Stimulated activated CD8-positive, alpha-beta memory T cell treated with anti-CD3 and anti-CD28 coated beads, Interleukin-15, amount 100 ng/mL, for 4 hours (primary cell): ENCODE data around the gene PDS5B.
"Not testable (repeated sequence)": the region's sequence is repeated elsewhere in the genome, so short reads cannot be mapped to it uniquely, and the experiment has no call there.

Experiments used
- DNase-seq, 2 donors: peaks; one replicate each; pipeline ENCODE4 v3.0.0-alpha.2; 2020; ENCODE audit warnings: low read depth in 2 of 2

The PDS5B gene, protein sequence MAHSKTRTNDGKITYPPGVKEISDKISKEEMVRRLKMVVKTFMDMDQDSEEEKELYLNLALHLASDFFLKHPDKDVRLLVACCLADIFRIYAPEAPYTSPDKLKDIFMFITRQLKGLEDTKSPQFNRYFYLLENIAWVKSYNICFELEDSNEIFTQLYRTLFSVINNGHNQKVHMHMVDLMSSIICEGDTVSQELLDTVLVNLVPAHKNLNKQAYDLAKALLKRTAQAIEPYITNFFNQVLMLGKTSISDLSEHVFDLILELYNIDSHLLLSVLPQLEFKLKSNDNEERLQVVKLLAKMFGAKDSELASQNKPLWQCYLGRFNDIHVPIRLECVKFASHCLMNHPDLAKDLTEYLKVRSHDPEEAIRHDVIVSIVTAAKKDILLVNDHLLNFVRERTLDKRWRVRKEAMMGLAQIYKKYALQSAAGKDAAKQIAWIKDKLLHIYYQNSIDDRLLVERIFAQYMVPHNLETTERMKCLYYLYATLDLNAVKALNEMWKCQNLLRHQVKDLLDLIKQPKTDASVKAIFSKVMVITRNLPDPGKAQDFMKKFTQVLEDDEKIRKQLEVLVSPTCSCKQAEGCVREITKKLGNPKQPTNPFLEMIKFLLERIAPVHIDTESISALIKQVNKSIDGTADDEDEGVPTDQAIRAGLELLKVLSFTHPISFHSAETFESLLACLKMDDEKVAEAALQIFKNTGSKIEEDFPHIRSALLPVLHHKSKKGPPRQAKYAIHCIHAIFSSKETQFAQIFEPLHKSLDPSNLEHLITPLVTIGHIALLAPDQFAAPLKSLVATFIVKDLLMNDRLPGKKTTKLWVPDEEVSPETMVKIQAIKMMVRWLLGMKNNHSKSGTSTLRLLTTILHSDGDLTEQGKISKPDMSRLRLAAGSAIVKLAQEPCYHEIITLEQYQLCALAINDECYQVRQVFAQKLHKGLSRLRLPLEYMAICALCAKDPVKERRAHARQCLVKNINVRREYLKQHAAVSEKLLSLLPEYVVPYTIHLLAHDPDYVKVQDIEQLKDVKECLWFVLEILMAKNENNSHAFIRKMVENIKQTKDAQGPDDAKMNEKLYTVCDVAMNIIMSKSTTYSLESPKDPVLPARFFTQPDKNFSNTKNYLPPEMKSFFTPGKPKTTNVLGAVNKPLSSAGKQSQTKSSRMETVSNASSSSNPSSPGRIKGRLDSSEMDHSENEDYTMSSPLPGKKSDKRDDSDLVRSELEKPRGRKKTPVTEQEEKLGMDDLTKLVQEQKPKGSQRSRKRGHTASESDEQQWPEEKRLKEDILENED (N-terminal part only)

DNA sequence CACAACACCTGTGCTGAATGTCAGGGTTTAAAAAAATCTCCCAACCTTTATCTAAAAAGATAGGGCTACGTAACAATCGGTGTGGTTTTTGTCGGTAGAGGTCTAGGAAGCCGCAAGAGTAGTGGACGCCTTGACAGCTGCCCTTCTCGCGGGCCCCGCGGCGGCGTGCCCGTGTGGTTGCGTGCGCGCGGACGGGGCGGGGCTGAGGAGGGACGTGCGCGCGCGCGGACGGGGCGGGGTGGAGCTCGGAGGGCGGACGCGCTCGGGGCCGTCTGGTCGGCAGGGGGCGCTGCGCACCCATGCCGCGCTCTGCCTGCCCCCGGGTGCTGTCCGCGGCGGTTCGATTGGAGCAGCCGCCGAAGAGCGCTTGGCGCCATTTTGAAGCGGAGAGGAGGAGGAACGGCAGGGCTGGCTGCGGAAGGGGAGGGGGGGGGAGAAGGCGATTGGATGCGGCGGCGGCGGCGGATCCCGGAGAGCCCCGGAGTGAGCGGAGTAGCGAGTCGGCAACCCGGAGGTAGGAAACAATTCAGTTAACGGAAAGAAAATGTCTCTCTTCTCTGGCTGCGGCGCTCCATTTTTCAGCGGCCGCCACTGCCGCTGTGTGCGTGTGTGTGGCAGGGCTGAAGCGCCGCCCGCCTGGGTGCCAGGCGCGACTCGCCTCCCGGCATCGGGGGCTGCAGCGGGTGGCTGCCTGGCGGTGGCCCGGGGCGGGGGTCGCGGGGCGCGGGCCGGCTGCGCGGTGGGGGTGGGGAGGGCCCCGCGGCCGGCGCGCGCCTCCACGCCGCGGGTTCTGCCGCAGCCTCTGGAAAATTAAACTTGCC is at the start of gene PDS5B:
Gene PDS5B (plus strand): TSS at position 373 of the 821 bp plus-strand sequence. CDS start 62,321 bp downstream, outside the sequence.
- peak; percentile 83 to 89 for DNase-seq

DNA sequence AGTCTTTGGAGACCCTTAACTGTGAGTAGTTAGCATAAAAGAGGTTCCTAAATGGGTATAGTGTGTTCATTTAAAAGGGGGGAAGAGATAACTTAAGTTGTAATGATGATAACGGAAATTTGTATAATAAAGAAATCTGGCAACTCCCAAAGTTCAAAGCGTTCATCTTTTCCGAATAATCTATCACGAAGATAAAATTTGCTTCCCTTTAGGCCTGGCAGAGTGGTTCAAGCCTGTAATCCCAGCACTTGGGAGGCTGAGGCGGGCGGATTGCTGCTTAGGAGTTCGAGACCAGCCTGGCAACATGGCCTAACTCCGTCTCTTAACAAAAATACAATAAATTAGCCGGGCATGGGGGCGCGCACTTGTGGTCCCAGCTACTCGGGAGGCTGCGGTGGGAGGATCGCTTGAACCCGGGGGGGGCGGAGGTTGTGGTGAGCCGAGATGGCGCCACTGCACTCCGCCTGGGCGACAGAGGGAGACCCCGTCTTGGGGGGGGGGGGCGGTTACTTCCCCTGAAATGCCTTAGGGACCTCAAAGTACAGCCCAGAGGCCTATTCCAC is 48.6 kb upstream of the PDS5B start:
- peak; percentile 2 to 17 for DNase-seq

DNA sequence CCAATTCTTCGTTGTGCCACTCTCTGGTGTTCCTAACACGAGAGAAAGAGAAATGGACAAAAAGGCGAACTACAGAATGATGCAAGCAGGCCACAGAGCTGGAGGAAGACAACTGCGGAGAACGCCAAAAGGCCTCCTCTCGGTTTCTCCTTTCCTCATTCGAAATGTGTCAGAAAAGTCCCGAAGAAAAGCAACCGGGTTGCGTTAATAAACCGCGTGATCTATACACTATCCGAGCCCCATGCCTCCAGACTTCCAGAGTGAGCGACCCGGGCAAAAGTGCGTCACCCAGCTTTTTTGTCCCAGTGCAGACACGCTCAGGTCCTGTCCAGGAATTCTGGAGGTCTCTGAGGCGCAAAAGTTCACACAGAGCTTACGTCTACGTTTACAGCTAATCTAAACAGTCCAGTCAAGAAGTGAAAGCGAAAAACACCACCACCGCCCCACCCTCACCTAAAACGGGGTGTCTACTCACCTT is 48.1 kb upstream of the PDS5B start:
- no peak for DNase-seq

DNA sequence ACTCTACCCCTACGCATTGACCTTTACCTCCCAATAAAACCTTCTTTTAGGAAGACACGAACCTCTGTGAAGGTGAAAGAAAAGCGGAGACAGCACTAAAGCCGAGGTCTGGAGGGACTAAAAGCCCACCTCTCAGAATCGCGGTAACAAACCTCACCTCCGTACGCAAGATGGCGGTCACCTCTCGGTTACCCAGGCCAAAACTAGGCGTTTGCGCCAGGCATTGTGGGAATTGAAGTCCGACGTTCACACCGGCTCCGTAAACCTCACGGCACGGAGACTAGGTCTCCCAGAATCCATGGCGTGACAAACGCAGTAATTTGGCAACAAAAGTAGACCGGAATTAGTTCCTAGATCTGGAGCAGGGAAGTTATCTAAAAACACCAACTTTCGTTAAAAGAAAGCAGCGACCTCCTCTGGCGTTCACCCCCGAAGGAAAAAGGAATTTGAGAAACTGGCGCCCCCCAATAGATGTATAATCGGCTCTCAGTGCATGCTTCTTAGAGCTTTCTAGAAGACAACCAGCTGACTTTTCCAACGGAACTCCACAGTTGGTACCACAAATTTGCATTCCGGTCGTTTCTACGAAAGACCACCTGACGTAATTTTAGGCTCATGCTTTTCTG is 47.5 kb upstream of the PDS5B start, which contains the start of gene N4BP2L2:
Gene N4BP2L2 (minus strand): TSS at position 175 of the 626 bp plus-strand sequence. CDS start 1,768 bp downstream, outside the sequence.
- peak; percentile 79 to 85 for DNase-seq

DNA sequence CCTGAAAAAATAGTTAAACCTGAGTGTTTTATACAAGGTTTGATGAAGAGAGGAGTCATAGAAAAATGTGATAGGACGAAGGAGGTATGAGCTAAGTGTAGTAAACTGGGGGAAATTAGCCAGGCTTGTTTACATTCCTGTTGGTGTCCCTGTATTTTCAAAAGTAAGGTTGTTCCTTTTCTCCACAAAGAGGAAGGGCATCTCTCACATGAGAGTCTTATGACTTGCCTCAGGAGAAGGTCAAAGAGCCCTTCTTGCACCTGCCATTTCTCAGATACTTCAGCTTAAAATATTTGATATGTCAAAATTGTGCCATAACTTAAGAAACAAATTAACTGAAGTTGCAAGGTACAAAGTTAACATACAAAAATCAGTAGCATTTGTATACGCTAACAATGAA is 44.0 kb upstream of the PDS5B start:
- DNase-seq, result no peak

DNA sequence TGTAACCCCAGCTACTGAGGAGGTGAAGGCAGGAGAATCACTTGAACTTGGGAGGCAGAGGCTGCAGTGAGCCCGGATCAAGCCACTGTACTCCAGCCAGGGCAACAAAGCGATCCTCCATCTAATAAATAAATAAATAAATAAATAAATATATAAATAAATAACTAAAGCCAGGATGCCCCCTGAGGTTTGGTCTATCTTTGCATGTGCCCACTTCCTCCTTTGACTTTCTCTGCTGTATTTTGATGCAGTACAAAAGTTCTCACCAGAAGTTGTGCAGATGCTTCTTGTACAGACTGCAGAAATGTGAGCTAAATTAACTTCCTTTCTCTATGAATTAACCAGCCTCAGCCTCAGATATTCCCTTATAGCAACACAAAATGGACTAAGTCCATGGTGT is 41.2 kb upstream of the PDS5B start:
- no peak for DNase-seq

DNA sequence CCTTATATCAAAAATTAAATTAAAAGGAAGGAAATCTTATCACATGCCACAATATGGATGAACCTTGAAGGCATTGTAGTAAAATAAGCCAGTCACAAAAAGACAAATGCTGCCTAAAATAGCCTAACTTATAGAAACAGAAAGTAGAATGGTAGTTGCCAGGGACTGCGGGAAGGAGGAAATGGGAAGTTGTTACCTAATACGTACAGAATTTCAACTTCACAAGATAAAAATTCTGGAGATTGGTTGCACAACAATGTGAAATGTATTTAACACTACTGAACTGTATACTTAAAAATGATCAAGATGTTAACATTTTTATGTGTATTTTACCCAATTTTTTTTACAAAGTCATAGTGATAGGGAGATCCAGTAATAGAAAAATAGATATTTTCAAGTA is 37.4 kb upstream of the PDS5B start:
- no peak for DNase-seq

DNA sequence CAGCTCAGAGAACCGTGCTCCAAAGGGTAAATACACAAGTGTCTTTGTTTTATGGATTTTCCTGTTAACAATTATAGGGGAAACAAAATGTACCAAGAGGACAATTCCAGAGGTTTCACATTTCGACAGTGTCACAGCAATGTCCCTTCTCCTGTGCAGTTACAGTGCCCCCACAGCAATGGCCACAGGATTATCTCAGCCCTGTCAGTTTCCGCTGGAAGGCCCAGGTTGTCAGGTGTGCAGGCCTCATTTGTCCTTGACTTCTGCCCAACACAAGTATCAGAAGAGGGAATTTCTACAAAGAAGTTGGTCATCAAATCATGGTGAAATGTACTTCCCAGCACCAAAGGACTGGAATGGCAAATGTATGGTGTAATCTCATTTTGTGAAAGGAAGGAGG is 36.5 kb upstream of the PDS5B start:
- no peak for DNase-seq

DNA sequence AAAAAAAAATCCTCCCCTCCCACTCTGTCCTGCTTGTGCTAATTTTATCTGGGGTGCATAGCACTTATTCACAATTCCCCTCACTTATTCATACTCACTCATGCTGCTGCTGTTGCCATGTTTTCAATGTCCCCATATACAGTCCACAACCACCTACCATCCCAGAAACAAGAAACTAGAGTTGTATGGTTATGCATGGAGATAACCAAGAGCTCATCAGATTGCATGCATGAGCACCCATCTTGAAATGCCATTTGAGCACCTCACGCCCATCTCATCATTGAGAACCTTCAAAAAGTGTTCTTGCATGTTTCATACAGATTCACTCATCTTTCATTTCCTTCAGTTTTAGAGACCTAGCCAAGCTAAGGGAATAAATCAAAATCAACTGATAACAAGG is 32.5 kb upstream of the PDS5B start:
- no peak for DNase-seq

DNA sequence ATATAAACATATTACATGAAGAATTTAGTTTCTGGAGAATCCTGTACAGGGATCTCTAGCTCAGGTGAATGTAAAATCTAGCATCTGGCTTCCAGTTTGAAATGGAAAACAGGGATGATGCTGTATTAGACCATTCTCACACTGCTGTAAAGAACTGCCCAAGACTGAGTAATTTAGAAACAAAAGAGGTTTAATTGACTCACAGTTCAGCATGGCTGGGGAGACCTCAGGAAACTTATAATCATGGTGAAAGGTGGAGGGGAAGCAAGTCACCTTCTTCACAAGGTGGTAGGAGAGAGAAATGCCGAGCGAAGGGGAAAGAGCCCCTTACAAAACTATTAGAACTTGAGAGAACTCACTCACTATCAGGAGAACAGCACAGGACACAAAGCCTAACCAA is 30.6 kb upstream of the PDS5B start:
- DNase-seq, result no peak

DNA sequence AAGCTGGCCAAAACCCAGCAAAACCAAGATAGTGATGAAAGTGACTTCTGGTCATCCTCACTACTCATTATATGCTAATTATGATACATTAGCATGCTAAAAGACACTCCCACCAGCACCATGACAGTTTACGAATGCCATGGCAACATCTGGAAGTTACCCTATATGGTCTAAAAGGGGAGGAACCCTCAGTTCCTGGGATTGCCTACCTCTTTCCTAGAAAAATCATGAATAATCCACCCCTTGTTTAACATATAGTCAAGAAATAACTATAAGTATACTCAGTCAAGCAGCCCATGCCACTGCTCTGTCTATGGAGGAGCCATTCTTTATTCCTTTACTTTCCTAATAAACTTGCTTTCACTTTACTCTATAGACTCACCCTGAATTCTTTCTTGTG is 25.4 kb upstream of the PDS5B start:
- not testable (repeated sequence) for DNase-seq

DNA sequence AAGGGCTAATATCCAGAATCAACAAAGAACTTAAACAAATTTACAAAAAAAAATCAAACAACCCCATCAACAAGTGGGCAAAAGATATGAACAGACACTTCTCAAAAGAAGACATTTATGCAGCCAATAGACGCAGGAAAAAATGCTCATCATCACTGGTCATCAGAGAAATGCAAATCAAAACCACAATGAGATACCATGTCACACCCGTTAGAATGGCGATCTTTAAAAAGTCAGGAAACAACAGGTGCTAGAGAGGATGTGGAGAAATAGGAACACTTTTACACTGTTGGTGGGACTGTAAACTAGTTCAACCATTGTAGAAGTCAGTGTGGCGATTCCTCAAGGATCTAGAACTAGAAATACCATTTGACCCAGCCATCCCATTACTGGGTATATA is 10.6 kb upstream of the PDS5B start:
- not testable (repeated sequence) for DNase-seq

DNA sequence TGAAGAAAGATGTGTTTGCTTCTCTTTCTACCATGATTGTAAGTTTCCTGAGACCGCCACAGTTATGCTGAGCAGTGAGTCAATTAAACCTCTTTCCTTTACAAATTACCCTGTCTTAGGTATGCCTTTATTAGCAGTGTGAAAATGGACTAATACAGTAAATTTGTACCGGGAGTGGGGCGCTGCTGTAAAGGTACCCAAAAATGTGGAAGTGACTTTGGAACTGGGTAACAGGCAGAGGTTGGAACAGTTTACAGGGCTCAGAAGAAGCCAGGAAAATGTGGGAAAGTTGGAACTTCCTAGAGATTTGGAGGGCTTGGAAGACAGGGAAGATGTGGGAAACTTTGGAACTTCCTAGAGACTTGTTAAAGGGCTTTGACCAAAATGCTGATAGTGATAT is 9.2 kb upstream of the PDS5B start:
- no peak for DNase-seq

DNA sequence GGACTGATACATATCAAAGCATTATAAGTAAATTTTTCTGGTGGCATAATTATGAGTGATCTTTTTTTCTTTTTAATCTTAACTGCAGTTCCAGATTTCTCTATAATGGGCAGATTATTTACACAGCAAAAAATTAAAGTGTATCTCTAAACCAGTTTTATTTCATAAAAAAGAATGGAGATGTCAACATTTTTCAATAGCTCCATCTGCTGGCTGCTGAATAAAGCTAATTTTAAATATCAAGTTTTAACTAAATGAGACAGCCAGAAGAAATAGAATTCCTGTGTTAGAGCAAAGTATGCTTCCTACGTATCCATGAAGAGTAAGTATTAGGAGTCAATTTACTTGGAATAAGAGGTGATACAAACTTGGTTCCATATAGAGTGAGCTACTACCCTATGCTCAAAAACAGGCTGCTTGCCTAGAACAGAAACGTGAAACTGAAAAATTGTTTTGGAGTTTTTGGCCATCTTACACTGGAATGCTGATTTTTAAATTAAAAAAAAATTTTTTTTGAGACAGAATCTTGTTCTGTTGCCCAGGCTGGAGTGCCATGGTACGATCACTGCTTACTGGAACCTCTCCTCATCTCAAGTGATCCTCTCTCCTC is 5.0 kb upstream of the PDS5B start:
- DNase-seq, result no peak

DNA sequence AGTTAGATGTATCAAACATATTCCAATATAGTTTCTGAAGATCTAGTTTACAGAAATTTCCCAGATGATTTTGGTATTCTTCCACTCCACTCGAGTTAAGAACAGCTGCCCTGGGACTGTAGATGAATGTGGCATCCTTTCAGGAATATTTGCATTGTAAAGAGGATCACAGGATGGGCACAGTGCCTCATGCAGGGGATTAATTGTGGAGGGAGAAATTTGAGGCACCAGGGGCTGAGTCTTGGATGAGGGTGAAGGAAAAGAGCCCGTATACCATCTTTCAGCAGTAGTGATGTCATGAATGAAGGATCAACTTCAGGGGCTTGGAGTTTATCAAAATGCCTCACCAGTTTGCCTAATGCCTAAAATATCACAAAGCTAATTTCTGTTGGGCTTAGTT is 4.0 kb upstream of the PDS5B start:
- no peak for DNase-seq

DNA sequence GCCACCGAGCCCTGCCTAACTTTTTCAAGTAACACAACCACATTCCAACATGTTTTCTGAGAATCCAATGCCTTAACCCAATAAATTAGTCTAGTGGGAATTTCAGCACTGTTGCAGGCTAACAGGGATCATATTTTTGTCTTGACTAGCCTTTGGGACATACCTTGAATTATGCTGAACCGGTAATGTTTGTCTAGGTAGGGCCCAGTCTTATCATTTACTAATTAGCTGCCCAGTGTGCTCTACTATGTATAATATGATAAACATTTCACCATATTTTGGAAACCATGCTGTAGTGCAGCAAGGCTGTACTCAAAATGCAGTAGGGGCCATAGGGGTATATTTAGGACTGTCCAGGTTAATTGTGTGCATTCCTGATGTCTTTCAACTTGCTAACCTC is 3.3 kb upstream of the PDS5B start:
- no peak for DNase-seq

DNA sequence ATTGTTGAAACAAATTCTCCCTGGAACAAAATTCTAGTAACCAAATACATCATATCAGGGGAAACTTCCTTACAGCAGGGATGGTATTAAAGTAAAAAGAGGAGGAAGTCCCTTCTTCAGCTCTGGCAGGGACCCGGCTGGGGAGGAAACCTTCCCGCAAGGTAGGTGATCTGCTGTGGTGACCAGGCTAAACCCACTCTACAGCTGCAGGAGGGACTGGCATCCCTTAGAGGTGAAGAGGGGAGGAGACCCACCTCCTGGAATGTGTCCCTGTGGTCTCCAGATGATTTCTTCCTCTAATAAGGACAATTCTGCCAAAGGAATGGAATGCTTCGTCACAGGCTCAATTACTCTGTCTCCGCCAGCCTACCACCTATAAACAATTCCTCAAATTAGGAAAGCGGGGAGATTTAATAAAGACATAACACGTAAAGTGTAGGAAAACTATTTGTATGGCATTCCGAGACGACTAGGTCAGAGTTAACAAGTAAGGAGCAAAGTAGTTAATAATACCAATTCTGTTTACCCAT is 637 bp upstream of the PDS5B start:
- no peak for DNase-seq

DNA sequence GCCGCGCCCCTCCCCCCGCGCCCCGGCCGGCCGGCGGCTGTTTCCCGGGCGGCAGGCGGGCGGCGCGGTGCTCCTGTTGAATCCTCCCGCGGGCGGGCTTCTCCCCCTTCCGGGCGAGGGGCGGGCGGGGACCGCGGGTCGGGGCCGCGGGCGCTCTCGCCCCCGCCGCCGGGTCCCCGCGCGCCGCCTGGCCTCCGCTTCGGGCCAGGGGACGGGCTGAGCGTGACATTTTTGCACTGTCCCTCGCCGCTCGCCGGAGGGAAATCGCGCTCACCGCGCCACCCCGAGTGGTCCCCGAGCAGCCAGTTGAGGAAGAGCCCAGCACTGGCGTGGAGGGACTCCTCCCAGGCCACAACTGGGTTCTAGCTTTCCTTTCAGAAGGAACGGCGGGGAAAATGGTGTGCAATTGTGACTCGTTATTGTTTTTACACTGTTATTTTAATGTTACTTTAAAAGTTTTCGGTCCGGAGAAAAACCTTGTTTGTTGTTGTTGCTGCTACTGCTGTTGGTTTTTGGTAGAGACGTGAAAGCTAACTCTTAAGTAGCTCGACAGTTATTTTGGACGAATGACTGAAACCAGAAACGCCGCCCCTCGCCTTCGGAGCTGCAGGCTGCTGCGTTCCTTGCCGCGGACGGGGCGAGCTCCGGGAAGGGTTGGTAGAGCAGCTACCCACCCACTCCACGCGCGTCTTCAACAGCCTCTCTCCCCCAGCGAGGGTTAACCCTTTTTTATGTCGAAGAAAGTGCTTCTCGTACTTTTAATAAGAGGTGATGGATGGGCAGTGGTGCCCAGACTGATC is 959 bp downstream of the PDS5B start:
- DNase-seq, result peak; percentile 16 to 23

DNA sequence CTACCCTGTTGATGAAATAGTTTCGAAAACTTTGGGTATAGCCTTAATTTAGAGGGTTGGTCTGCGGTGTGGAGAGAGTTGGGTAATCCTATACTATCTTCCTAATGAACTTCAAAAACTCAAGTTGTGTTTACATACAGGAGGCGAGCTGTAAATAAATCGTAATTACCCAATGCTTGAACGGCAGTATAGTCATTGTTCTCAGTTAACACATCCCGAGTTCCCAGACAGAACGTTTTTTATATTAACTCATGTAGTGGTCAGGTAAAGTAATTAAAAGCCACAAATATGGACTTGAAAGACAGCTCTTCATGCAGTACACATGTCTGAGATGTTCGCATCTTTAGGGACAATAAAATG is 1.5 kb downstream of the PDS5B start:
- DNase-seq, result no peak
